GM12878 (cell line): ENCODE data around the gene CCDC107.
"Not testable (repeated sequence)": the region's sequence is repeated elsewhere in the genome, so short reads cannot be mapped to it uniquely, and the experiment has no call there.

Experiments
- CREB1 ChIP-seq: IDR thresholded peaks from 2 replicates; pipeline ENCODE4 v1.6.1; 2012; ENCODE audit warnings: low read depth, mild to moderate bottlenecking, inconsistent platforms
- STAT3 ChIP-seq: IDR thresholded peaks from 2 replicates; pipeline ENCODE4 v1.6.1; 2011; ENCODE audit warnings: low read depth, low read length, improper control_type of control experiment

DNA sequence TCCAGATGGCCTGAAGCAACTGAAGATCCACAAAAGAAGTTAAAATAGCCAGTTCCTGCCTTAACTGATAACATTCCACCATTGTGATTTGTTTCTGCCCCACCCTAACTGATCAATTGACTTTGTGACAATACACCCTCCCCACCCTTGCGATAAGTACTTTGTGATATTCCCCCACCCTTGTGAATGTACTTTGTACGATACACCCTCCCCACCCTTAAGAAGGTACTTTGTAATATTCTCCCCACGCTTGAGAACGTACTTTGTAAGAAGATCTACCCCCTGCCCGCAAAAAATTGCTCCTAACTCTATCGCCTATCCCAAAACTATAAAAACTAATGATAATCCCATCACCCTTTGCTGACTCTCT, 21.2 kb upstream of the CCDC107 start:
- not testable (repeated sequence) for TF ChIP-seq STAT3, CREB1
